GF-D8 (cell line): Measurements from ENCODE around the gene ACKR3.

ENCODE experiments used
- DNase-seq: peaks from one replicate; lab custom pipeline; 2025; lab: John Stamatoyannopoulos, UW

Gene ACKR3

GRCh38 chr2:236631856-236632291 lies 62.2 kb downstream of the ACKR3 start:
- no peak for DNase-seq
